Measurements from ENCODE around the gene PRKCZ. TPM values are rescaled to one million over a fixed set of nuclear protein-coding genes. Genes with fewer than 3 reads are reported as not detected.
"Not testable (repeated sequence)": the region's sequence is repeated elsewhere in the genome, so short reads cannot be mapped to it uniquely, and the experiment has no call there.

The PRKCZ gene
- total RNA-seq, 1 experiment from 2014 or later = 36.0 TPM

DNA sequence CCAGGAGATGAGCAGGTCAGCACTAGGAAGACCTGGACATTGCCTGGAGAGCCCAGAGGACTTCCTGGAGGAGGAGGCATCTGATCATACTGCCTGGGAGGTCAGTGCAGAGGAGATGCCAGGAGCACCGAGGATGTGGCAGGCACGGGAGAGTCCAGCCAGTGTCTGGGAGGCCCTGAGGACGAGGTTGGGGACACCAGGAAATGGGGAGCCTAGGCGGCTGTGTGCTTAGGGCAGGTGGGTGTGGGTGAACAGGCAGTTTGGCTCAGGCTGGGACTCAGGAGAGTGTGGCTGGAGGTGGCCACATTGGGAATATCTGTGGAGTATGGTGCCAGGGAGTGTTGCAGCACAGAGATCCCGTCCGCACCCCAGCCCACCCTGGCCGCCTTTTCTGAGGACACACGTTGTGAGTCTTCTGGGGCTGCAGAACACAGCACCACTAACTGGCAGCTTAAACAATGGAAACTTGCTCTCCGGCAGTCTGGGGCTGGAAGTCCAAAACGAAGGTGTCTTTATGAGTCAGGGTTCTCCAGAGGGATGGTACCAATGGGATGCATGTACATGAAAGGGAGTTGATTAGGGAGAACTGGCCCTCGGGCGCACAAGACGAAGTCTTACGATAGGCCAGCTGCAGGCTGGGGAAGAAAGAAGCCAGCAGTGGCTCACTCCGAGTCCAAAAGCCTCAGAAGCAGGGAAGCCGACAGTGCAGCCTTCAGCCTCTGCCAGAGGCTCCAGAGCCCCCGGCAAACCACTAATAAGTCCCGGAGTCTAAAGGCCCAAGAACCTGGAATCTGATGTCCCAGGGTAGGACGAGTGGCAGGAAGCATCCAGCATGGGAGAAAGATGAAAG is 86.4 kb downstream of the PRKCZ start:
- Histone ChIP-seq H3K9me3 (ENCODE audit: insufficient read depth, low read depth) (no peaks in the 10 kb centered on the region), H3K4me2 (peak overlapping the region; percentile 71; the same call in 1 of the 2 replicates), H3K27ac (peak overlapping the region; percentile 60), H3K36me3 (ENCODE audit: low read depth) (no peaks in the 10 kb centered on the region), H3K27me3 (ENCODE audit: insufficient read depth, low read depth) (no peaks in the 10 kb centered on the region), H2AFZ (no peak overlapping the region), H3F3A (ENCODE audit: insufficient read depth, low read depth) (peaks cover 70% of the 10 kb centered on the region), H3K79me2 (ENCODE audit: low read depth) (no peaks in the 10 kb centered on the region), H3K4me3 (no peak overlapping the region), H3K4me1 (replicated peaks; ENCODE audit: insufficient read depth) (peaks cover 48% of the 10 kb centered on the region), H4K20me1 (ENCODE audit: insufficient read depth) (0 out of 2 replicates have a peak, but pooled peaks cover 10% of the 10 kb centered on the region), H3K9me2 (ENCODE audit: insufficient read depth) (no peaks in the 10 kb centered on the region)
- POLR2A ChIA-PET (ENCODE audit: unreplicated experiment) = no interaction called here
- TF ChIP-seq, protein P1, sequence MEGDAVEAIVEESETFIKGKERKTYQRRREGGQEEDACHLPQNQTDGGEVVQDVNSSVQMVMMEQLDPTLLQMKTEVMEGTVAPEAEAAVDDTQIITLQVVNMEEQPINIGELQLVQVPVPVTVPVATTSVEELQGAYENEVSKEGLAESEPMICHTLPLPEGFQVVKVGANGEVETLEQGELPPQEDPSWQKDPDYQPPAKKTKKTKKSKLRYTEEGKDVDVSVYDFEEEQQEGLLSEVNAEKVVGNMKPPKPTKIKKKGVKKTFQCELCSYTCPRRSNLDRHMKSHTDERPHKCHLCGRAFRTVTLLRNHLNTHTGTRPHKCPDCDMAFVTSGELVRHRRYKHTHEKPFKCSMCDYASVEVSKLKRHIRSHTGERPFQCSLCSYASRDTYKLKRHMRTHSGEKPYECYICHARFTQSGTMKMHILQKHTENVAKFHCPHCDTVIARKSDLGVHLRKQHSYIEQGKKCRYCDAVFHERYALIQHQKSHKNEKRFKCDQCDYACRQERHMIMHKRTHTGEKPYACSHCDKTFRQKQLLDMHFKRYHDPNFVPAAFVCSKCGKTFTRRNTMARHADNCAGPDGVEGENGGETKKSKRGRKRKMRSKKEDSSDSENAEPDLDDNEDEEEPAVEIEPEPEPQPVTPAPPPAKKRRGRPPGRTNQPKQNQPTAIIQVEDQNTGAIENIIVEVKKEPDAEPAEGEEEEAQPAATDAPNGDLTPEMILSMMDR (conservative IDR thresholded peaks at IDR 0.05) = no peak
- no peak for TF ChIP-seq EZH2 (IDR thresholded peaks at IDR 0.05; ENCODE audit: low read depth)
- CTCF ChIA-PET = no interaction called here
- no peak for DNase-seq
- BruUV-seq (replicated peaks) = no TSS peak
- intact Hi-C loops (cut with micrococcal nuclease; ENCODE audit: unreplicated experiment) = no loop called here

DNA sequence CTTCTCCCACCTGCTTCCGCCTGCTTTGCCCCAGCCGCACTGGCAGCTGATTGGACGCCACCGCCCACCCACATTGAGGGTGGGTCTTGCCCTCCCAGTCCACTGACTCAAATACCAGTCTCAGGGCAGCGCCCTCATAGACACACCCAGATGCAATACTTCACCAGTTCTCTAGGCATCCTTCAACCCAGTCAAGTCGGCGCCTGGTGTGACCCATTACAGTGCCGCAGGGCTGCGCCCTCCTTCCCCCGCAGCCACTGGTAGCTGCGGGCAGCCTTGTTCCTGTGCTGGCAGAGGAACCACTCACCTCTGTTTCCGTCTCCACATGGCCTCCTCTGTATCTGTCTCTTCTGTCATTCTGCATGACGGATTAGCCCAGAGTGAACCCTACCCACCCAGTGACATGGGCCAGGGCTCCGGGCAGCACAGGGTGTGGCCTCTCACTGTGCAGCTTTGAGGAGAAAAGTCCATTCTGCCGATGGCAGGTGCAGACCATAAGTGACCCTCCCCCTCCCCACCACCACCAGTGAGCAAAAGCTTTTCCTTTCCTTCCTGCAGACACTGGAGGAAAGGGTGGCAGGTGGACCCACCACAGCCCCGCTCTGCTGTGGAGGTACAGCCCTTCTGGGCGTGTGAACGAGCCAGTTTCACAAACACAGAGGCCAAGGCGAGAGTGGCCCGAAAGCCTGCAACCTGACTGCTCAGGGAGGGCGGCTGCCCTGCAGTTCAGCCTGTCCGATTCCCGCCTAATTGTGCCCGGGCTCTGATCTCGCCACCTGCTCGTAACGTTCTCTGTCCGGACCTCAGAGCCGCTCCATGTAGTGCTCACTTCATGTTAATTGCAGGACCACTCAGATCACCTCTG is 87.3 kb downstream of the PRKCZ start:
- no peak overlapping the region for H3K4me2 ChIP-seq
- POLR2A ChIA-PET (ENCODE audit: unreplicated experiment) = no interaction called here

DNA sequence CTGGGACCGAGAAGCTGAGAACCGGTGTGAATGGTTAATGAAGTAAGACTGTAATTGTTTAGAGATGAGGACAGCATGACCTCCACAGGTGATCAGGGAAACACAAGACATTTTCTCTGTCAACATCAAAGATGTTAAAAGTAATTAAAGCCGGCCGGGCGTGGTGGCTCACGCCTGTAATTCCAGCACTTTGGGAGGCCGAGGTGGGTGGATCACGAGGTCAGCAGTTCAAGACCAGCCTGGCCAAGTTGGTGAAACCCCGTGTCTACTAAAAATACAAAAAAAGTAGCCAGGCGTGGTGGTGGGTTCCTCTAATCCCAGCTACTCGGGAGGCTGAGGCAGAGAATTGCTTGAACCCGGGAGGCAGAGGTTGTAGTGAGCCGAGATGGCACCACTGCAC is 88.9 kb downstream of the PRKCZ start:
- H3K27ac ChIP-seq; intact Hi-C loops (cut with micrococcal nuclease; ENCODE audit: unreplicated experiment): not testable (repeated sequence)

More for the DNA sequence above, 87.3 kb downstream of the PRKCZ start:
- Histone ChIP-seq H3F3A (ENCODE audit: insufficient read depth, low read depth) (peaks cover 61% of the 10 kb centered on the region), H3K27ac (no peak overlapping the region), H4K20me1 (ENCODE audit: insufficient read depth) (0 out of 2 replicates have a peak, but pooled peaks cover 10% of the 10 kb centered on the region), H3K79me2 (ENCODE audit: low read depth) (no peaks in the 10 kb centered on the region), H3K4me3 (no peak overlapping the region), H3K9me2 (ENCODE audit: insufficient read depth) (no peaks in the 10 kb centered on the region), H2AFZ (no peak overlapping the region), H3K36me3 (ENCODE audit: low read depth) (no peaks in the 10 kb centered on the region), H3K9me3 (ENCODE audit: insufficient read depth, low read depth) (no peaks in the 10 kb centered on the region), H3K27me3 (ENCODE audit: insufficient read depth, low read depth) (no peaks in the 10 kb centered on the region), H3K4me1 (replicated peaks; ENCODE audit: insufficient read depth) (peaks cover 39% of the 10 kb centered on the region)
- CTCF ChIA-PET = no interaction called here
- intact Hi-C loops (cut with micrococcal nuclease; ENCODE audit: unreplicated experiment) = no loop called here
- TF ChIP-seq, protein P1 (conservative IDR thresholded peaks at IDR 0.05) = no peak
- TF ChIP-seq EZH2 (IDR thresholded peaks at IDR 0.05; ENCODE audit: low read depth) = no peak
- DNase-seq = no peak
- no TSS peak for BruUV-seq (replicated peaks)

More for the DNA sequence above, 88.9 kb downstream of the PRKCZ start:
- CTCF ChIA-PET; H3K4me3 ChIP-seq; H3K27me3 ChIP-seq (ENCODE audit: insufficient read depth, low read depth); DNase-seq; H3K9me3 ChIP-seq (ENCODE audit: insufficient read depth, low read depth); H2AFZ ChIP-seq; H3K79me2 ChIP-seq (ENCODE audit: low read depth); POLR2A ChIA-PET (ENCODE audit: unreplicated experiment); BruUV-seq (replicated peaks); H3K36me3 ChIP-seq (ENCODE audit: low read depth); H3K9me2 ChIP-seq (ENCODE audit: insufficient read depth); H3K4me2 ChIP-seq: not testable (repeated sequence)
- Histone ChIP-seq H4K20me1 (ENCODE audit: insufficient read depth) (0 out of 2 replicates have a peak, but pooled peaks cover 10% of the 10 kb centered on the region), H3K4me1 (replicated peaks; ENCODE audit: insufficient read depth) (peaks cover 28% of the 10 kb centered on the region), H3F3A (ENCODE audit: insufficient read depth, low read depth) (peaks cover 49% of the 10 kb centered on the region)

All from PC-9 (cell line).